A673 (cell line): ENCODE results near the gene ZNF219.

Source experiments
- EZH2 ChIP-seq: fragments of 200-600 bp; sonication (generic); IDR thresholded peaks from 2 replicates; pipeline ENCODE4 v1.6.1; 2017; ENCODE audit warnings: borderline replicate concordance, low read depth, mild to moderate bottlenecking, mixed read lengths, antibody characterized with exemption, low read length; ENCODE audit not compliant: poor library complexity, severe bottlenecking
- TF ChIP-seq, protein P1 (sequence below): fragments of 300-800, 200-600 bp; sonication (generic); conservative IDR thresholded peaks from 2 replicates; pipeline ENCODE4 v1.5.1; 2017; ENCODE audit warnings: low read depth, mild to moderate bottlenecking, antibody characterized with exemption, low read length, moderate library complexity, mixed read lengths

GRCh38 chr14:21072031-21072473, 26.4 kb downstream of the ZNF219 start:
- no peak for TF ChIP-seq EZH2
- TF ChIP-seq, protein P1, sequence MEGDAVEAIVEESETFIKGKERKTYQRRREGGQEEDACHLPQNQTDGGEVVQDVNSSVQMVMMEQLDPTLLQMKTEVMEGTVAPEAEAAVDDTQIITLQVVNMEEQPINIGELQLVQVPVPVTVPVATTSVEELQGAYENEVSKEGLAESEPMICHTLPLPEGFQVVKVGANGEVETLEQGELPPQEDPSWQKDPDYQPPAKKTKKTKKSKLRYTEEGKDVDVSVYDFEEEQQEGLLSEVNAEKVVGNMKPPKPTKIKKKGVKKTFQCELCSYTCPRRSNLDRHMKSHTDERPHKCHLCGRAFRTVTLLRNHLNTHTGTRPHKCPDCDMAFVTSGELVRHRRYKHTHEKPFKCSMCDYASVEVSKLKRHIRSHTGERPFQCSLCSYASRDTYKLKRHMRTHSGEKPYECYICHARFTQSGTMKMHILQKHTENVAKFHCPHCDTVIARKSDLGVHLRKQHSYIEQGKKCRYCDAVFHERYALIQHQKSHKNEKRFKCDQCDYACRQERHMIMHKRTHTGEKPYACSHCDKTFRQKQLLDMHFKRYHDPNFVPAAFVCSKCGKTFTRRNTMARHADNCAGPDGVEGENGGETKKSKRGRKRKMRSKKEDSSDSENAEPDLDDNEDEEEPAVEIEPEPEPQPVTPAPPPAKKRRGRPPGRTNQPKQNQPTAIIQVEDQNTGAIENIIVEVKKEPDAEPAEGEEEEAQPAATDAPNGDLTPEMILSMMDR, result no peak
